GM18873 (cell line): Measurements from ENCODE around the gene PTDSS2.

Source experiments
- ATAC-seq: cut with Tn5 transposase; IDR thresholded peaks from one replicate; pipeline ENCODE4 v1.9.1; 2021; ENCODE audit warnings: mild to moderate bottlenecking, moderate library complexity, moderate number of reproducible peaks; ENCODE audit not compliant: unreplicated experiment, low FRiP score

PTDSS2 gene

GRCh38 chr11:521177-521688 is 71.2 kb downstream of the PTDSS2 start:
- ATAC-seq: no peak

DNA sequence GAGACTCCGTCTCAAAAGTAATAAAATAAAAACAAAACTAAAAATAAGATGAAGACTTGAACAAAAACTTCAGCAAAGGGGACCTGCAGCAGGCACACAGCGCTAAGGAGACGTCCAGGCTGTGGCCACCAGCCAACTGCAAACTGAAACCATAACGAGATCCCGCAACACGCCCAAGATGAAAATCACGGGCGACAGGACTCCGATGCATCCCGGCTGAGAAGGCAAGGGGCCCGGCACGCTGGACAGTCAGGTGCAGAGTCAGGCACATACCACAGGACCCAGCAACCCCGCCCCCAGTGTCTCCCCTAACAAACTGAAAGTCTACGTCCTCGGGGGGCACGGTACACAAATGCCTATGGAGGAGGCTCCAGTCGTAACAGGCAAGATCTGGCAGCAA is 76.1 kb downstream of the PTDSS2 start:
- ATAC-seq: no peak

DNA sequence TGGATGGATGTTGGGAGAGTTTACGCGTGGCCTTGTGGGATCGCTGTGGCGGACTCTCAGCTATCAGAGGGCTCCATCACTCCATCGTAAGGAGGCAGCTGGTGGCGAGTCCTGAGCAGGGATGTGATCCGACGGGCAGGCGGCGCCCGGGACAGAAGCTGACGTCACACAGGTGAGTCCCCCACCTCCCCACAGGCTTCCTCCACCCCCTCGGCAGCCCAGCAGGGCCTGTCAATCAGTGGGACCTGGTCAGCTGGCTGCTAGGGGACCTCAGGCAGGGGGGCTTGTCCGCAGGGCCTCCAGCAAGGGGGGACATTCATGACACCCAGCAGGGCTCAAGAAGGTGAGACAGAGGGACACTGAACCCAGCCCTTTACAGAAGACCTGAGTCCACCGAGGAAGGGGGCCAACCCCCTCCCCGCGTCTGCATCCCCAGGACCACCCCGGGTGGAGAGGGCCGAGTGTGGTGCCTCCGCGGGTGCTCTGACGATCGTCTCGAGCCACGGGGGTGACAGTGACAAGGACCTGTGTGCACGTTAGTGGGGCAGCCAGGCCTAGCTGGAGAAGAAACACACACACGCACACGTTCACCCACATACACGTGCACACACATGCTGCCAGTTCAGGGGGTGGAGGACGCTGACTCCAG is 78.2 kb downstream of the PTDSS2 start:
- ATAC-seq: no peak

DNA sequence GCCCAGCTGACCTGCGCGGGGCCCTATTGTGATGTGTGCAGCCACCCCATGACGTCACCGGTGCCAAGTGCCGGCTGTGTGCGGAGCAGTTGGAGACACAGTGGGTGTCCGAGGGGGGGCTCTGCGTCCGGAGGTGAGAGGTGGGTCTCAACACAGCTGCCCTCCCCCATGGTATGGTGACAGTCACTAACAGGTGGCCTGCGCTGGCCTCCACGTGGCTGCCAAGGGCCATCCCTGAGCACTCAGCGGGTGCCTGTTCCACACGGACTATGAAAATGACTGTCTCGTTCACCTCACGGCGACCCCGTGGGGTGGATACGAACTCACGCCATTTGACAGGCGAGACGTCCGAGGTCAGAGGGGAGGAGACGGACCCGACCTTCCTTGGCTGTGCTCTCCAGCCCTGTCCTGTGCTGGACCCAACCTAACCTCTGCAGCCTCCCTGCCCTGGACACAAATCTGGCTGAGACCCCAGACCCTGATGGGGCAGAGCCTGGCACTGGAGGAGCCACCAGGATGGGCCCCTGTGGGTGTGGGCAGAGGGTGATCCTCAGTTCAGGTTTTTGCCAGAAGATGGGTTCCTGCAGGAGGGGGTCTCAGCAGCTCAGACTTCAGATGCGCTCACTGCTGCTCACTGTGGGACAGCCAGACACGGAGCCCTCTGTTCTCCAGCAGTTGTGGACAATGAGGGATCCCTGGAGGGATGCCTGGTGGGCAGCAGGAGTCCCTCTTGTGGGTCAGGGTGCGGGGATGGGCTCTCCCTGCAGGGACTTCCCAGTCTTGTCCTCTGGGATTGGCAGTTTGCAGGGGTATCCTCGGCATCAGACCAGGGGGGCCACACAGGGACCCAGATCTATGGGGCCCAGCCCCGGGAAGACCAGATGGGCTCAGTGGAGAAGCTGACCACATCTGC is 79.0 kb downstream of the PTDSS2 start:
- no peak for ATAC-seq

DNA sequence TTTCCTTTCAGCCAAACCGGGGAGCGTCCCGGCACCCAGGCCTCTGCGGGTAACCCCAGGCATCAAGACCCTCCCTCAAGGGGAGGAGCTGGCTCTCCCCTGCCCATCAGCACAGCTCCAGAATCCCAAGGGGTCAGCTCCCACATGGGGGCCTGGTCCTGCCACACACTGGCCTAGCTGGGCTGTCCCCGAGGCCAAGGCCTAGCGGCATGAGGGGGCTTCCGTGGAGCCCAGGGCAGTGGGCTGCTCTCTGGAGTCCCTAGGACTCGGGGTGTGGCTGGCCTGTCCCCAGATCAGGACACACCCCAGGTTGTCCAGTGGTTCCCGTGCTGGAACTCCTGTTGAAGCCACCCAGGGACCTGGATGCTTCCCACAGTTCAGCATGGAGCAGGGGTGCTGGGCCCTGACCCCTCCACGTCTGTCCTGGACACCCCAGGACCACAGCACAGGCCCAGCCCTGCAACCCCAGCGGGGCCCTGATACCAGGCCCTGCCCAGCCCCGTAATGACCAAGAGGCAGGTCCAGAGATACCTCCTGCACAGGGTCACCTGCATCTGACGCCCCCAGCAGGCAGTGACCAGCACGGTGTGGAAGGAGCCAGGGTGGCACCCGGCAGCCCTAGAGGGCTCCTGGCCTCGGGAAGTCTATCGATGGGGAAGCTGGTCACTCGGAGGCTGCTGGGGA is 79.8 kb downstream of the PTDSS2 start:
- no peak for ATAC-seq

GRCh38 chr11:530960-531831 is 81.1 kb downstream of the PTDSS2 start:
- no peak for ATAC-seq

- no peak for ATAC-seq
Measured at GRCh38 chr11:531919-532526, 81.9 kb downstream of the PTDSS2 start.

DNA sequence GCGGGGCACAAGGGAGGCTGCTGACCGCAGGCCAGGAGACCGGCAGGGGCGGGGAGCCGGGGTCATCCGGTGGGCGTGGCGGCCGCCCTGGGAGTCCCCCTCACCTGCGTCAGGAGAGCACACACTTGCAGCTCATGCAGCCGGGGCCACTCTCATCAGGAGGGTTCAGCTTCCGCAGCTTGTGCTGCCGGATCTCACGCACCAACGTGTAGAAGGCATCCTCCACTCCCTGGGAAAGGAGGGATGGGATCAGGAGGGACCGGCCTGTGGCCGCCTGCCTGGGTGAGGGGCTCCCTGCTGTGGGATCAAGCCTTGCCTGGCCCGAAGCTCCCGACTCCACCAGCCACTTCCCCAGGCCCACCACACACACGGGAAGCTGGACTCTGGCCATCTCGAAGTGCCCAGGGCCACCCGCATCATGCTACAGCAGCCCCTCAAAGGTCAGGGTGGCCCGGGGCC is 82.5 kb downstream of the PTDSS2 start:
- ATAC-seq: no peak

- no peak for ATAC-seq
Measured at GRCh38 chr11:532986-533585, 83.0 kb downstream of the PTDSS2 start.

DNA sequence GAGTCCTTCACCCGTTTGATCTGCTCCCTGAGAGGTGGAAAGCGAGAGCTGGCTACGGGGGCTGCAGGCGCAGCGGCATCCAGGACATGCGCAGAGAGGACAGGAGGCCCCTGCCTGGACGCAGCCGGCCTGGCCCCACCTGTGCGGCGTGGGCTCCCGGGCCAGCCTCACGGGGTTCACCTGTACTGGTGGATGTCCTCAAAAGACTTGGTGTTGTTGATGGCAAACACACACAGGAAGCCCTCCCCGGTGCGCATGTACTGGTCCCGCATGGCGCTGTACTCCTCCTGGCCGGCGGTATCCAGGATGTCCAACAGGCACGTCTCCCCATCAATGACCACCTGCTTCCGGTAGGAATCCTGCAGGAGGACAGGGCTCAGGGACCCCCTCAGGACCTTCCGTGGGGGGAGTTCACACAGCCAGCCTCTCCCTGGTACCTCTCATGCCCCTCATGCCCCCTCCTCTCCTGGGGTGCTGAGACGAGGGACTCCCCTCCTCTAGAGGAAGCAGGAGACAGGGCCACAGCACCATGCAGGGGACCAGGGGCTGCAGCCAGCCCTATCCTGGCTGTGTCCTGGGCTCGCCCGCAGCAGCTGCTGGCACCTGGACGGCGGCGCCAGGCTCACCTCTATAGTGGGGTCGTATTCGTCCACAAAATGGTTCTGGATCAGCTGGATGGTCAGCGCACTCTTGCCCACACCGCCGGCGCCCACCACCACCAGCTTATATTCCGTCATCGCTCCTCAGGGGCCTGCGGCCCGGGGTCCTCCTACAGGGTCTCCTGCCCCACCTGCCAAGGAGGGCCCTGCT is 83.7 kb downstream of the PTDSS2 start:
- ATAC-seq: no peak

- ATAC-seq: no peak
Measured at GRCh38 chr11:534396-535209, 84.5 kb downstream of the PTDSS2 start.

DNA sequence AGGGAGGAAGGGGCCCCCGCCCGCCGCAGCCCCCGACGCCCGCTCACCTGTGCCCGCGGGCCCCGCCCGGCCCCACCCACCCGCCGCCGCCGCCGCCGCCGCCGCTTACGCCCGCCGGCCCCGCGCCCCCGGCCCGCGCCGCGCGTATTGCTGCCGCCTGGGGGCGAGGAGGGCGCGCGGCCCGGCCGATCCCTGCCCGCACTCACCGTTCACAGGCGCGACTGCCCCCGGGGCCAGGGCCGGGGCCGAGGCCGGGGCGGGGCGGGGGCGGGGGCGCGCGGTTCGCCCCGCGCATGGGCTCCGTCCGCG is 85.1 kb downstream of the PTDSS2 start:
- no peak for ATAC-seq

DNA sequence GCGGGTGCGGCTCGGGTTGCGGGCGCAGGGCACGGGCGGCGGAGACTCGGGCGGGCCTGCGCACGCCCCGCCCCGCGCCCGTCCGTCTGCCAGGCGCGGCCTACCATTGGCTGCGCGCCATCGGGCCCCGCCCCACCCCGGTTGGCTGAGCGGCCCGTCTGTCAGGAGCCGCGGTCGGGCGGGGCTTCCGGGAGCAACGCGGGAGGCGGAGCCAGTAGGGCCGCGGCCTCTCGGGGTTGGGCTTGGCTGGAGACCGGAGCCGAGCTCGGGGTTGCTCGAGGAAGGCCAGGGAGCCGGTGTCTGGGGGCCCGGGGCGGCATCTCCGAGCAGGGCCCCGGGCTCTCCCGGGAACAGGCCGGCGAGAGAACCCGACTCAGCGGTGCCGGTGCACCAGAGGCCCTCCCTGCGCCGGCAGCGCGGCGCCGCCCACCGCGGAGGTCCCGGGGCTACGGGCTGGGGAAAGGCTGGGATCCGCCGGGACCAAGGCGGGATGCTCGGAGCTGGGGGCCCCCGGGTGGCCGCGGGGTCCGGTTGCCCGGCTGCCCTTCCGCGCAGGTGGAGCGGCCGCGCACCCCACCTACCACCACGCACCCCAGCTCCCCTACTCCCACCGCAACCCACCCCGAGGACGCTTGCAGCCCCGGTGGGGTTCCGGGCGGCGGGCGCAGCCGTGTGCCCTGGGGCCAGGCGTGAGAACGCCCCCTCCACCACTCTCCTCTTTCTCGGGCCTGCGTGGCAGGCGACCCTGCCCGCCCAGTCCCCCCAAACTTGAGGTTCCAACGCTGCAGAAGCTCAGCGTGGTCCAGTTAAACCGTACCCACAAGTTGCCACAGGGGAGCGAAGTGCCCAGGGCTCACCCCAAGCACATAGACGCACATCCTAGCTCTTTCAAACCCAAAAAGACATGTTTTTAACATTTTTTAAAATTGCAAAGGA is 85.7 kb downstream of the PTDSS2 start, which contains the start of gene HRAS:
HRAS (minus strand) TSS at position 58 of the 936 bp plus-strand sequence.
- peak; percentile 53 for ATAC-seq

- peak; percentile 54 for ATAC-seq
Measured at GRCh38 chr11:536841-537621, 87.0 kb downstream of the PTDSS2 start, which contains the start of gene LRRC56. Gene LRRC56, plus strand, starts transcription at chr11:537527. Its CDS starts 3,158 bp downstream, at chr11:540685.

DNA sequence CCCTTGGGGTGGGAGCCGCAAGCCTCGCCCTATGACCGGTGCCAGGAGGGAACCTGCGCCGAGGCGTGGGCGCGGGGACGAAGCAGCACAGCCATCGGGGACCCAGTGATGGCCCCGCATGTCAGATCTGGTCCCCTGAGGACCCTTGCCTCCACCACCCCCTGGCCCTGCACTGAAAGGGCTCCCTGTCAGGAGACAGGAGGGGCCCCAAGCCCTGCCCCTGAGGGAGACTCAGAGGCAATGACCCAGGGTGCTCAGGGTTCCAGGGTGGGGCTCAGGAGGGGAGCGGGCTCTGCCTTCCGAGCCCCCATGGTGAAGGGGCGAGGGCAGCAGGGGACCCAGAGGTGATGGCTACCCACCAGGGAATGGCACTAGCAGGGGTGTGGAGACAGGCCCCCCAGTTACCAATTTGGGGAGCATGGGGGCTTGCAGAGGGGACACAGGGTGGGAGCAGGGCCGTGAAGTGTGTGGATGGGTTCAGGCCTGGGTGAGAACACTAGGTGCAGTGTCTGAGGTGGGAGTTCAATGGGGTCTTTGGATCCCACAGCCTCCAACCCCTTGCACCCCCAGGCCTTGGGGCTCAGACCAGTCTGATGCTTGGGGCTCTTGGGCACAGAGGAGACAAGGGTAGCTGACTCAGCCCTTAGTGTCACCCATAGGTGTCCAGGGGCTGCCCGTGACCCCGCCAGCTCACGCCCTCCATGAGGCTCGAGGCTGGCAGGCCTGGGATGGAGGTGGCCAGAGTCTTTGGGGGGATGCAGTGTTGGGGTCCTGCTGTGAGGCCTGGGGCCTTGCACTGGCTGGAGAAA is 87.7 kb downstream of the PTDSS2 start:
- ATAC-seq: no peak
